HG03045 (cell line): Measurements from ENCODE around the gene C5orf15.
"Not testable (repeated sequence)": the region's sequence is repeated elsewhere in the genome, so short reads cannot be mapped to it uniquely, and the experiment has no call there.

Experiments
- ATAC-seq: cut with Tn5 transposase; IDR thresholded peaks from one replicate; pipeline ENCODE4 v1.9.1; 2021; ENCODE audit warnings: mild to moderate bottlenecking, moderate library complexity; ENCODE audit not compliant: unreplicated experiment

Gene C5orf15

DNA sequence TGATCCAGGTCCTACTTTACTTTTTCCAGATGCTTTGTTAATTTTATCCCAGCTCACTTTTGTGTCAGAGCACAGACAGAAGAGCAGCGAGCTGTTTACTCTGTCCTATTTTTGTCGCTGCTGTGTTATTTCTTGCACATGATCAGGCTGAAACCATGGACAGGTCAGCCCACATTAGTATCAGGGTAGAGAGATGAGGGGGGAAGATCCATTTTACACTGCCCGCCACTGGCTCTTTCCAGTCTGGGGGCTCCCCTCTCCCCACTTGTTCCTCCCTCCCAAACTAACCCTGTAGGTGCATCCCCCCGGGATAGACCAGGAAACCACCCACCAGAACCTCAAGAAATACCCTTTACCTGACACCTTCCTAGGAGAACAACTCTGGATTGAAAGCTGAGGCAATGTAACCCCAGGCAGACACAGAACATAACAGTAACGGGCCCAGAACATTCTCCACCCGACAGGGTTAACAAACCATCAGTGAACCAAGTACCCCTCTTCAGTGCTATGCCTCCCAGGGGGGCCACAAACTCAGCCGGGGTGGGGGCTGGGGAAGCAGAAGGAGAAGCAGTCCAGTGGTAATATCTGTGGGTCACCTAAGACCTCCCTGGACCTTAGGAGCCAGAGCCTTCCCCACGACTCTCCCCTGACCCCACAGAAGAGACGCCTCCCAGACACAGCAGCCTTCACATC lies 26.0 kb upstream of the C5orf15 start:
- ATAC-seq = no peak

GRCh38 chr5:133993185-133993936 lies 24.9 kb upstream of the C5orf15 start:
- no peak for ATAC-seq

DNA sequence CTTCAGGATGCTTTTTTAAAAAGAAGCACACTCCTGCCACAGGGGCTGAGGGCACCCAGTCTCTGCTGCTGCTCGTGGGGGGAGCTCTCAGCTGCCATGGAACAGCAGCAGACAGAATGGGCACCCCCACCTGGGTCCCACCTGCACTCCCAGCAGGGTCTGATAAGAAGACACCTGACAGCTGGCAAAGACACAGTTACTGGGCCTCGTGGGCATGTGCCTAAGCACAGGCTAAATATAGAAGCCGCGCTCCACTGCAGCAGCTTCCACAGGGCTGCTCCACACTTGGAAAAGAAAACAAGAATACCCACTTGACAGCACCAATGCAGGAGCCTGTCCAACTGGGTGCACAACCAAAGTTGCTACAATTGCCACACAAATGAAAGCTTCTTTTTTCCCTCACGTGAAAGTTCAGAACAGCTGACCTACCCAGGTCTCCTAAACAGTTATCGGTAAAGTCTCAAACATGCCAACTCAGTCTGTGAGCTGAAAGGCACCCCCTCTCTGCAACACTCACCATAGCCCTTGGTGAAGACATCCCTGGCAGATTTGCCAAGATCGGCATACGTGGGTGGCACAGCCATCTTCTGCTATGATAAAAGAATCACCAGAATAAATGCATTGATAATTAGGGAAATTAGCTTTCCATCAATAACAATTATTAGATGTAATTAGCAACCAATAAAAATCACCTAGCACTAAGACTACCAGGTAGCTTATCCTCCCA lies 24.2 kb upstream of the C5orf15 start:
- ATAC-seq = no peak

- ATAC-seq = no peak
These were observed 22.9 kb upstream of the C5orf15 start for GRCh38 chr5:133991171-133991910.

- no peak for ATAC-seq
These were observed 22.0 kb upstream of the C5orf15 start for GRCh38 chr5:133990396-133990795.

- no peak for ATAC-seq
These were observed 17.2 kb upstream of the C5orf15 start for GRCh38 chr5:133985540-133986180.

- ATAC-seq = no peak
These were observed 15.2 kb upstream of the C5orf15 start for GRCh38 chr5:133983674-133984073.

DNA sequence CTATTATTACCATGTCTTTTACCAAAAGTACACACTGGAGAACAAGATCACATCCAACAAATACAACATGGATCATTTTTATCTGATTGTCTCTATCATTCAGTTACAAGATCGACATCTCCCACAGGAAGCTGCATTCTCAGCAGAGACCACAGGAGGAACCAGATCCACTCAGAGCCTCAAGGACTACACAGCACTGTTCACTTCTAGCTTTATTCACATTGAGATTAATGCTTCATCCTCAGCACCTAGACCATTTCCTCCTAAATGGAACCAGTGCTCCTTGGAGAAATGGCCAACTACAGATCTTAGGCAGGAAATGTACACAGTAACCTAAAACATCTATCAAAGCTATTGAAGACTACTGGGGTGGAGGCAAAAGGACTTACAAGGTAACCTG lies 13.3 kb upstream of the C5orf15 start:
- no peak for ATAC-seq

DNA sequence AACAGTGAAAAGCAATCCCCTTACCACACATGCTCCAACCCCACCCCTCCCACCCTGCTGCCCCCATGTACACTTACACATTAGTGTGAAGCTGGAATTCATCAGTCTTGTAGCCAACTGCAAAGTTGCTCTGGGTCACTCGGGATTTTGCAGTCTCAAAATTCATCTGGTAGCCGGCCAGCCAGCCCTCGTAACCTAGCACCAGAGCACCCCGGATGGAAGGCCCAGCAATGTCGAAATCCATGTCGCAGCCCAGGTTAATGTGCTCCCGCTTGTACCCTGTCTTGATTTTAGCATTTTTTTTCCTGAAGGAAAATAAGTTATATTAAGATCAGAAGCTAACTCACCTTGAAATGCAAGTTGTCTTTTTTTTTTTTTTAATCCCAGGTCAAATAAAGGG lies 12.2 kb upstream of the C5orf15 start:
- ATAC-seq = no peak

- ATAC-seq = no peak
These were observed 10.5 kb upstream of the C5orf15 start for GRCh38 chr5:133978943-133979342.

DNA sequence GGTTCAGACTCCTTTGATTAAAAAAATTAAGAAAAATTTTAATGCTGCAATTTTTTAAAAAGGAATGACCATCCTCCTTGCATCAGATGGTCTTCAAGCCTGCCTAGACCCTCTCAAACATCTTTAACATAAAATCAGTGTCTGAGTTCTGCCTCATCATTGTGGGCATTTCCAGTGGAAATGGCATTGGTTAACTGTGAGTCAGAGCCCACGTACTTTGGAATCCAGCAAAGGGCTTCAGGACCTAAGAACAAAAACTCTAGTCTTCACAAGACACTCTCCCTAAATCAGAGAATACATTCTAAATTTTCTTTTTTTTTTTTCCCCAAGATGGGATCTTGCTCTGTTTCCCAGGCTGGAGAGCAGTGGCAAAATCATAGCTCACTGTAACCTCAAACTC lies 9.4 kb upstream of the C5orf15 start:
- ATAC-seq = no peak

- ATAC-seq = no peak
These were observed 8.8 kb upstream of the C5orf15 start for GRCh38 chr5:133977161-133977787.

GRCh38 chr5:133975546-133975945 lies 7.1 kb upstream of the C5orf15 start:
- ATAC-seq = not testable (repeated sequence)

- ATAC-seq = no peak
These were observed 5.7 kb upstream of the C5orf15 start for GRCh38 chr5:133974142-133974541.

DNA sequence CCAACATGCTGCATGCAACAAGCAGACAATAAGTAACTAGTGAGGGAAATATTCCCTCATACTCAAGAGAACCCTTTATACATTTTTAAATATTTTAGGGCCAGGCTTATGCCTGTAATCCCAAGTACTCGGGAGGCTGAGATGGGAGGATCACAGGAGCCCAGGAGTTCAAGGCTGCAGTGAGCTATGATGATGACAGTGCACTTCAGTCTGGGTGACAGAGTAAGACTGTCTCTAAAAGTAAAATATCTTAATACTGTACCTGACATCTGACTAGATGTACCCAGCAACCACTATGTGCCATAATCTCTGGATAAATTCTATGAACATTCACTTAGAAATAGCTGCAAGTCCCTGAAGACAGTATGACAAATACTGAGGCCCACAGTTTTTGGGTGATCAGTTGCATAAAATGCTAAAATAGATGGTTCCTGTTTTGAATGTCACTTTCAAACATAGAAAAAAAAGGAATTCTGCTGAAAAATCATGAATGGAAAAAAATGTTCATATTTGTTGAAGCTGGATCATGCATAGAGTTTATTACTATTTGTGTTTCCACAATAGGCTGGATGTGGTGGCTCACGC lies 2.0 kb upstream of the C5orf15 start:
- ATAC-seq = no peak

DNA sequence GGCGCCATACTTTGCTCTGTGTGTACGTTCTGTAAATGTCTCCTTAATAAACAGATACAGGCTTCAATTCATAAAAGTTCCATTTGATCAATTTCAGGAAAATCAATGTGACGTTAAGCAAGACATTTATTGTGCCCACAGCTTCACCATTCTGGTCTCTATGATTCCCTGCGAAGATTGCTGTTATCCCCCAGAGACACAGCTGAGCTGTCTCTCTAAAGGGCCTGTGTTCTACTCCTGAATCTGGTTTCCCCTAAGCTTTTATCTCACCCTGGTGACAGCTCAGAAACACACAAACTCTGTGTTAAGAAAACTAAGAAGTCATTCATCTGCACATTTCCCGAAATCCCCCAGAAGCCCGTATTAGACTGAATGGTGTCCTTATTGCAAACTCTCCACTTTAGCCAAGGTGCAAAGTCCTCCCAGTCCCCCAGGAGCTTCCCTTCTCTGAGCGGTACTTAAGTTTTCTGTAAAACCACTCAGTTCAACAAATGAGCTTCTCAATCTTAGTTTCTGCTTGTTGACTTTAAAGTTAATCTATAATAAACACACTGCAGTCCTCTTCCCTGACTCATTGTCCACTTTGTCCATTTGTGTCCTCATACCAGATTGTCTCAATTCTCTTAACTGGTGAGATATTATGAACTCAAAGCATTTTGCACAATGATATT lies 1.4 kb upstream of the C5orf15 start:
- no peak for ATAC-seq

GRCh38 chr5:133967698-133968203 lies 674 bp downstream of the C5orf15 start:
- ATAC-seq = peak; percentile 10

GRCh38 chr5:133967124-133967523 lies 1.3 kb downstream of the C5orf15 start:
- no peak for ATAC-seq

DNA sequence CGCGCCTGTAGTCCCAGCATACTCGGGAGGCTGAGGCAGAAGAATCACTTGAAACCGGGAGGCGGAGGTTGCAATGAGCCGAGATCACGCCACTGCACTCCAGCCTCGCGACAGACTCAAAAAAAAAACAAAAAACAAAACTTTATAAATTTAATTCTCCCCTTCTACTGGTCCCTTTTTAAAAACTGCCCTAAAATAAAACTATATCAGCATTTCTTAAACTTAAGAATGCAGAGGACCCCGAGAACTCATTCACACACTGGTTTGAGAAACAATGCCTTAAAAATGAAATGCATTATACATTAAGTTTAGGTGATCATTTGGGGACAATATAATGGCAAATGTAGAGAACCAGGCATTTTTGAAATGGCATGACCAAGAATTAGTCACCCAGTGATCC lies 2.3 kb downstream of the C5orf15 start:
- no peak for ATAC-seq
